ENCODE results near the gene SEC63.

DNA sequence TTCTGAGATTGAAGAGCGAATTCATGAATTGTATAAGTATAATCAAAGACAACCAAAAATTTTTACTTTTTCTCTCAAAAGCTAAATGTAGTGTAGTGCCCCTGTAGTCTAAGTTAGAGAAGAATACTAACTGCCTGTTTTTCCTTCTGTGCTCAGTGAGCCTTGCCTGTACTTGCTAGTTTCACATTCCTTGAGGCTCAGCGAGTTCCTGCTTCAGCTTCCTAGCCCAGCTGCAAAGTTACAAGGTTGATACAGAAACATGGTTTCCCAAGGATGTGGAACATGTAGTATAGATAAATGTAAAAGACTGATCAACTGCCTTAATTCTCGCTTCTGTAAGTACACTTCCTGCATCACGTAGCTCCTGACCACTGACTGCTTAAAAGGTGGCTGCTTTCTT lies 33.1 kb upstream of the SEC63 start:
- TF ChIP-seq, protein P1, sequence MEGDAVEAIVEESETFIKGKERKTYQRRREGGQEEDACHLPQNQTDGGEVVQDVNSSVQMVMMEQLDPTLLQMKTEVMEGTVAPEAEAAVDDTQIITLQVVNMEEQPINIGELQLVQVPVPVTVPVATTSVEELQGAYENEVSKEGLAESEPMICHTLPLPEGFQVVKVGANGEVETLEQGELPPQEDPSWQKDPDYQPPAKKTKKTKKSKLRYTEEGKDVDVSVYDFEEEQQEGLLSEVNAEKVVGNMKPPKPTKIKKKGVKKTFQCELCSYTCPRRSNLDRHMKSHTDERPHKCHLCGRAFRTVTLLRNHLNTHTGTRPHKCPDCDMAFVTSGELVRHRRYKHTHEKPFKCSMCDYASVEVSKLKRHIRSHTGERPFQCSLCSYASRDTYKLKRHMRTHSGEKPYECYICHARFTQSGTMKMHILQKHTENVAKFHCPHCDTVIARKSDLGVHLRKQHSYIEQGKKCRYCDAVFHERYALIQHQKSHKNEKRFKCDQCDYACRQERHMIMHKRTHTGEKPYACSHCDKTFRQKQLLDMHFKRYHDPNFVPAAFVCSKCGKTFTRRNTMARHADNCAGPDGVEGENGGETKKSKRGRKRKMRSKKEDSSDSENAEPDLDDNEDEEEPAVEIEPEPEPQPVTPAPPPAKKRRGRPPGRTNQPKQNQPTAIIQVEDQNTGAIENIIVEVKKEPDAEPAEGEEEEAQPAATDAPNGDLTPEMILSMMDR (IDR thresholded peaks at IDR 0.05; ENCODE audit: low read depth, low read length, missing input control): no peak
- TF ChIP-seq HNF4A (conservative IDR thresholded peaks at IDR 0.05) (no peak), RAD21 (IDR thresholded peaks at IDR 0.05) (no peak), TAF1 (conservative IDR thresholded peaks at IDR 0.05) (no peak), YY1 (IDR thresholded peaks at IDR 0.05) (no peak), HNF4G (IDR thresholded peaks at IDR 0.05) (no peak), SP1 (IDR thresholded peaks at IDR 0.05) (no peak)
- TF ChIP-seq, protein P2, sequence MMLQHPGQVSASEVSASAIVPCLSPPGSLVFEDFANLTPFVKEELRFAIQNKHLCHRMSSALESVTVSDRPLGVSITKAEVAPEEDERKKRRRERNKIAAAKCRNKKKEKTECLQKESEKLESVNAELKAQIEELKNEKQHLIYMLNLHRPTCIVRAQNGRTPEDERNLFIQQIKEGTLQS (IDR thresholded peaks at IDR 0.05): no peak
- TF ChIP-seq, protein P3, sequence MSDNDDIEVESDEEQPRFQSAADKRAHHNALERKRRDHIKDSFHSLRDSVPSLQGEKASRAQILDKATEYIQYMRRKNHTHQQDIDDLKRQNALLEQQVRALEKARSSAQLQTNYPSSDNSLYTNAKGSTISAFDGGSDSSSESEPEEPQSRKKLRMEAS (IDR thresholded peaks at IDR 0.05): no peak
- TF ChIP-seq, protein P4, sequence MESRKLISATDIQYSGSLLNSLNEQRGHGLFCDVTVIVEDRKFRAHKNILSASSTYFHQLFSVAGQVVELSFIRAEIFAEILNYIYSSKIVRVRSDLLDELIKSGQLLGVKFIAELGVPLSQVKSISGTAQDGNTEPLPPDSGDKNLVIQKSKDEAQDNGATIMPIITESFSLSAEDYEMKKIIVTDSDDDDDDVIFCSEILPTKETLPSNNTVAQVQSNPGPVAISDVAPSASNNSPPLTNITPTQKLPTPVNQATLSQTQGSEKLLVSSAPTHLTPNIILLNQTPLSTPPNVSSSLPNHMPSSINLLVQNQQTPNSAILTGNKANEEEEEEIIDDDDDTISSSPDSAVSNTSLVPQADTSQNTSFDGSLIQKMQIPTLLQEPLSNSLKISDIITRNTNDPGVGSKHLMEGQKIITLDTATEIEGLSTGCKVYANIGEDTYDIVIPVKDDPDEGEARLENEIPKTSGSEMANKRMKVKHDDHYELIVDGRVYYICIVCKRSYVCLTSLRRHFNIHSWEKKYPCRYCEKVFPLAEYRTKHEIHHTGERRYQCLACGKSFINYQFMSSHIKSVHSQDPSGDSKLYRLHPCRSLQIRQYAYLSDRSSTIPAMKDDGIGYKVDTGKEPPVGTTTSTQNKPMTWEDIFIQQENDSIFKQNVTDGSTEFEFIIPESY (IDR thresholded peaks at IDR 0.05): no peak

All from liver (tissue), 3 donors.